ENCODE data around the gene MAFB. TPM values are rescaled to one million over a fixed set of nuclear protein-coding genes. Genes with fewer than 3 reads are reported as not detected.

MAFB gene
- total RNA-seq, 1 donor from 2014 or later = 1.3 TPM

DNA sequence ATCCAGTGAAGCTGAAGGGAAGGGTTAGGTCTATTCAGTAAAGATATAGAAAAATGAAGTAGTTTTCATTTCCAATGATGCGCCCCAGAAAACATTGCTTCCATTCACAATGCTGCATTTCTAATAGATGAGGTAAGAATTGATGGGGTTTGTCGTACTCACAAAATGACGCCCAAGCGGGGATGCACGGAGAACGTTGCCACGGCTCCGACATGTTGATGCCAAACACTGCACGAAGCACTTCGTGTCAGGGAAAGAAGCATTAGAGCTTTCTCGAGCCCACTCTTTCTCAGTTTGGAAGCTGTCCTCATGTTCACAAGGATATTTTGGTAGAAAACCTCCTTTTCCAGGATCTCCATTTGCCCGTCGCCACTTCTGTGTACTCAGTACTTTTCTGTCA is 21.6 kb upstream of the MAFB start:
- Histone ChIP-seq H3K36me3 (ENCODE audit: control insufficient read depth, insufficient read depth, low read length) (no peaks in the 10 kb centered on the region), H3K27me3 (ENCODE audit: control insufficient read depth, insufficient read depth, low read length) (no peaks in the 10 kb centered on the region), H3K4me3 (ENCODE audit: low read depth, low read length) (no peak overlapping the region)
- DNase-seq (ENCODE audit: low read depth) (no peak), FAIRE-seq (no peak)
- TF ChIP-seq CTCF (IDR thresholded peaks at IDR 0.05; ENCODE audit: insufficient read depth, low read length, severe bottlenecking) = no peak

GRCh38 chr20:40706977-40707582 is 18.0 kb upstream of the MAFB start:
- TF ChIP-seq CTCF (IDR thresholded peaks at IDR 0.05; ENCODE audit: insufficient read depth, low read length, severe bottlenecking) = no peak
- no peaks in the 10 kb centered on the region for H3K36me3 ChIP-seq (ENCODE audit: control insufficient read depth, insufficient read depth, low read length)
- H3K27me3 ChIP-seq (ENCODE audit: control insufficient read depth, insufficient read depth, low read length) = no peaks in the 10 kb centered on the region
- DNase-seq (ENCODE audit: low read depth) = no peak
- no peak overlapping the region for H3K4me3 ChIP-seq (ENCODE audit: low read depth, low read length)
- no peak for FAIRE-seq

- Histone ChIP-seq H3K36me3 (ENCODE audit: control insufficient read depth, insufficient read depth, low read length) (no peaks in the 10 kb centered on the region), H3K27me3 (ENCODE audit: control insufficient read depth, insufficient read depth, low read length) (no peaks in the 10 kb centered on the region), H3K4me3 (ENCODE audit: low read depth, low read length) (no peak overlapping the region)
- no peak for TF ChIP-seq CTCF (IDR thresholded peaks at IDR 0.05; ENCODE audit: insufficient read depth, low read length, severe bottlenecking)
- DNase-seq (ENCODE audit: low read depth) (no peak), FAIRE-seq (no peak)
Observed at GRCh38 chr20:40705413-40705812, 16.4 kb upstream of the MAFB start.

- H3K36me3 ChIP-seq (ENCODE audit: control insufficient read depth, insufficient read depth, low read length) = no peaks in the 10 kb centered on the region
- no peak for TF ChIP-seq CTCF (IDR thresholded peaks at IDR 0.05; ENCODE audit: insufficient read depth, low read length, severe bottlenecking)
- no peak overlapping the region for H3K4me3 ChIP-seq (ENCODE audit: low read depth, low read length)
- FAIRE-seq = no peak
- no peak for DNase-seq (ENCODE audit: low read depth)
- no peaks in the 10 kb centered on the region for H3K27me3 ChIP-seq (ENCODE audit: control insufficient read depth, insufficient read depth, low read length)
Observed at GRCh38 chr20:40704828-40705227, 15.8 kb upstream of the MAFB start.

GRCh38 chr20:40703975-40704530 is 15.0 kb upstream of the MAFB start:
- H3K27me3 ChIP-seq (ENCODE audit: control insufficient read depth, insufficient read depth, low read length) = no peaks in the 10 kb centered on the region
- no peak for DNase-seq (ENCODE audit: low read depth)
- no peak for TF ChIP-seq CTCF (IDR thresholded peaks at IDR 0.05; ENCODE audit: insufficient read depth, low read length, severe bottlenecking)
- no peak for FAIRE-seq
- no peak overlapping the region for H3K4me3 ChIP-seq (ENCODE audit: low read depth, low read length)
- H3K36me3 ChIP-seq (ENCODE audit: control insufficient read depth, insufficient read depth, low read length) = no peaks in the 10 kb centered on the region

DNA sequence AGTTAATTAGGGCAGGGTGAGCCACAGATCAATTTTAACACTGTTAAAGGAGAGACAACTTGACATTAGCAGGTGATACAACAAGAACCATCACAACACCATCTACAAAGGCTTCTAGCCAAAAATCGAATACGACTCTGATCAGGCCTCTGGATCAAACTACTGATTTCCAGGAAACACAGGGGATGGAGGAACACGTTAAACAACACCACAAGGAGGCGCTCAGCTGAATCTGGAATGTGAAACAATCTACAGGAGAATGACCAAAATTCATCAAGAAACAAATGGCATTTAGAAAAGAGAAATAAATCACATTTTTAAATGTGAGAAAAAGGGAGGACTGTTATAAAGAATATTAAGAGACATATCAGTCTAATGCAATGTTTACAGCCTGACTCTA is 13.5 kb upstream of the MAFB start:
- Histone ChIP-seq H3K4me3 (ENCODE audit: low read depth, low read length) (no peak overlapping the region), H3K27me3 (ENCODE audit: control insufficient read depth, insufficient read depth, low read length) (no peaks in the 10 kb centered on the region), H3K36me3 (ENCODE audit: control insufficient read depth, insufficient read depth, low read length) (no peaks in the 10 kb centered on the region)
- DNase-seq (ENCODE audit: low read depth) = no peak
- FAIRE-seq = no peak
- TF ChIP-seq CTCF (IDR thresholded peaks at IDR 0.05; ENCODE audit: insufficient read depth, low read length, severe bottlenecking) = no peak

Measured in bronchial epithelial cell (primary cell).